NK-92 (cell line): ENCODE measurements around the gene THSD1.
"Not testable (repeated sequence)": the region's sequence is repeated elsewhere in the genome, so short reads cannot be mapped to it uniquely, and the experiment has no call there.

Experiments used
- DNase-seq: peaks from one replicate; lab custom pipeline; 2025; ENCODE audit not compliant: unreplicated experiment; lab: John Stamatoyannopoulos, UW

THSD1 gene

GRCh38 chr13:52408071-52408658, 2.2 kb upstream of the THSD1 start:
- DNase-seq = not testable (repeated sequence)

GRCh38 chr13:52407436-52407835, 1.5 kb upstream of the THSD1 start:
- DNase-seq = not testable (repeated sequence)

GRCh38 chr13:52406629-52407028, 657 bp upstream of the THSD1 start:
- no peak for DNase-seq

GRCh38 chr13:52405369-52405766, 604 bp downstream of the THSD1 start:
- no peak for DNase-seq

- no peak for DNase-seq
Measured at GRCh38 chr13:52399708-52400107, 6.3 kb downstream of the THSD1 start.

GRCh38 chr13:52399046-52399445, 6.9 kb downstream of the THSD1 start:
- no peak for DNase-seq

- DNase-seq = no peak
Measured at GRCh38 chr13:52395704-52396103, 10.3 kb downstream of the THSD1 start.

GRCh38 chr13:52394586-52394985, 11.4 kb downstream of the THSD1 start:
- DNase-seq = no peak

- no peak for DNase-seq
Measured at GRCh38 chr13:52393572-52394357, 12.2 kb downstream of the THSD1 start.

GRCh38 chr13:52387721-52388120, 18.3 kb downstream of the THSD1 start:
- no peak for DNase-seq

- DNase-seq = no peak
Measured at GRCh38 chr13:52385870-52386269, 20.1 kb downstream of the THSD1 start.

GRCh38 chr13:52383366-52383765, 22.6 kb downstream of the THSD1 start:
- no peak for DNase-seq

- no peak for DNase-seq
Measured at GRCh38 chr13:52378312-52378711, 27.7 kb downstream of the THSD1 start.

GRCh38 chr13:52377898-52378297, 28.1 kb downstream of the THSD1 start:
- no peak for DNase-seq

GRCh38 chr13:52374873-52375411, 31.0 kb downstream of the THSD1 start:
- DNase-seq = no peak

- DNase-seq = no peak
Measured at GRCh38 chr13:52374389-52374788, 31.6 kb downstream of the THSD1 start.

- not testable (repeated sequence) for DNase-seq
Measured at GRCh38 chr13:52373277-52373676, 32.7 kb downstream of the THSD1 start.

- no peak for DNase-seq
Measured at GRCh38 chr13:52371736-52372247, 34.2 kb downstream of the THSD1 start.

GRCh38 chr13:52366291-52366690, 39.7 kb downstream of the THSD1 start:
- DNase-seq = no peak

- not testable (repeated sequence) for DNase-seq
Measured at GRCh38 chr13:52362169-52362887, 43.6 kb downstream of the THSD1 start.

- DNase-seq = no peak
Measured at GRCh38 chr13:52361225-52361624, 44.7 kb downstream of the THSD1 start.

GRCh38 chr13:52359534-52359933, 46.4 kb downstream of the THSD1 start:
- no peak for DNase-seq
